ENCODE results near the gene ARFGEF3.
"Not testable (repeated sequence)": the region's sequence is repeated elsewhere in the genome, so short reads cannot be mapped to it uniquely, and the experiment has no call there.

The ARFGEF3 gene

DNA sequence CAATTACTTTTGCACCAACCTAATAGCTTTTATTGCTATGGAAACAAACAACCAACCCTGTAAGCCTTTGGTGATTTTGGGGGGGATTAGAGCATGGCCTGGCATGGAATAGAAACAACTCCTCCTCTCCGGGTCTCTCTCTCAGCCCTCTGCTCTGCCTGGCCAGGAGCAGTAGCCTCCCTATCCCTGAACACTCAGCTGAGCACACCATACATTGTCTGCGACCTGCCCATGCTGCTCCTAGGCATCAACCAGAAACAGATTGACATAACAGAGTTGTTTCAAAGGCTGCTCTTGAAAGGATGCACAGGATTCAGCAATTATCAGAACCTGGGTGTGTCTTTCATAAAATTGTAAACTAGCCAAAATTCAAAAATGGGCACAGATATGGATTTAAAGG, 186.1 kb downstream of the ARFGEF3 start:
- no peak for DNase-seq (ENCODE audit: low spot score)

DNA sequence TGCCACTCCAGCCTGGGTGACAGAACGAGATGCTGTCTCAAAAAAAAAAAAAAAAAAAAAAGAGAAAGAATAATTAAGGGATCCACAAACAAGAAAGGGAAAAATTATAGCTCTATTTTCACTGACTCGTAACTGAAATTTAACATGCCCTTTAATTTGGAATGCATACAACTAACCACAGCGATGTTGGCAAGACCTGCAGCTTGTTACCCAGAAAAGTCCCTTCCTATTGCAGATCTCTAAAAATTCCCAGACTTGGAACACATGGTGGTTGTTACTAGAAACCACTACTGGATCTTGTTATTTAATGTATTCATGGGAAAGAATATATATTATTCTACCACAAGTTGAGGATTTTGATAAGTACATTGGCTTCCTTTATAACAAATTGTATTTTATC, 188.2 kb downstream of the ARFGEF3 start:
- no peak for DNase-seq (ENCODE audit: low spot score)

DNA sequence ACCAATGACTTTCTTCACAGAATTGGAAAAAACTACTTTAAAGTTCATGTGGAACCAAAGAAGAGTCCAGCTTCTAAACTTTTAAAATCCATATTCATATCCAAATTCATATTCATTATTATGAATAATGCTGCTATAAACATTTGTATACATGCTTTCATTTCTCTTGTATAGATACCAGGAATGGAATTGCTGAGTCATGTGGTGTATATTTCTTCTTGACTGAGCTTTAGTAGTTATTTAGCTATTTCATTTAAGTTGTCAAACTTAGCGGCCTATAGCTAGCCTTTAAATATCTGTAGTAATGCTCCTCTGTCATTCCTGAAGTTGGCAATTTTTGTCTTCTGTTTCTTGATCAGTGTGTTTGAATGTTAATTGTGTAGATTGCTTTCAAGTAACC, 196.2 kb downstream of the ARFGEF3 start:
- no peak for DNase-seq (ENCODE audit: low spot score)

DNA sequence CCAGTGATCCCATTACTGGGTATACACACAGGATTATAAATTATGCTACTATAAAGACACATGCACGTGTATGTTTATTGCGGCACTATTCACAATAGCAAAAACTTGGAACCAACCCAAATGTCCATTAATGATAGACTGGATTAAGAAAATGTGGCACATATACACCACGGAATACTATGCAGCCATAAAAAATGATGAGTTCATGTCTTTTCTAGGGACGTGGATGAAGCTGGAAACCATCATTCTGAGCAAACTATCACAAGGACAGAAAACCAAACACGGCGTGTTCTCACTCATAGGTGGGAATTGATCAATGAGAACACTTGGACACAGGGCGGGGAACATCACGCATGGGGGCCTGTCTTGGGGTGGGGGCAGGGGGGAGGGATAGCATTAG, 206.9 kb downstream of the ARFGEF3 start:
- not testable (repeated sequence) for DNase-seq (ENCODE audit: low spot score)

DNA sequence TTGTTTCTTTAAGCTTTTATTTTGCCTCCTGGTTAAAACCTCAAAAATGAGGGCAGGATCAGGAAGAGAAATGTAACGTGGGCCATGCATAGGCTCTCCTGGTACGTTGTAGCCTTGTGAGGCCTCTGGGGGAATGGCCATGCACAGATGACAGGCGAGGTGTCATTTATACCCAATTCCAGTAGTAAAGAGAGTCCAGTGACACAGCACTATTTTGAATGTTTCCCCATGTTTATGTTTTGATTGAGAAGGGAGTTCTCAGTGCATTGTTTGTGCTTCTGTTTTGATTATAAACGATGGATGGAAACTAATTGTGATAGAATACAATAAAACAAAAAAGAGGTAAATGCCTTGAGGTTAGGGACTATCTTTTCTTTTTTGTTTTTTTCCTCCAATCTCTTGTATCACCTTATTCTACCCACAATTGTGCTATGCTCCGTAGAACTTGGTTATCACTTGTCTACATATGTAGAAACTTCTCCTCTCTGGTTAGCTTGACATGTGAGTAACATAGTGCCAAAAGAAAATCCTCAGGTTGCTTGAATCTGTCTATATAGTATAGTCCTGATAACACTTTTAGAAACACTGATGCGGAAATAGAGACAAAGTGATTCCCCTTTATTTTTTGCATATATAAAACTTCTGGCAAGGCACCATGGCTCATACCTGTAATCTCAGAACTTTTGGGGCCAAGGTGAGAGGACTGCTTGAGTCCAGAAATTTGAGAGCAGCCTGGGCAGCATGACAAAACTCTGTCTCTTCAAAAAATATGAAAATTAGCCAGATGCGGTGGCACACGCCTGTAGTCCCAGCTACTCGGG, 209.1 kb downstream of the ARFGEF3 start:
- DNase-seq (ENCODE audit: low spot score): no peak

DNA sequence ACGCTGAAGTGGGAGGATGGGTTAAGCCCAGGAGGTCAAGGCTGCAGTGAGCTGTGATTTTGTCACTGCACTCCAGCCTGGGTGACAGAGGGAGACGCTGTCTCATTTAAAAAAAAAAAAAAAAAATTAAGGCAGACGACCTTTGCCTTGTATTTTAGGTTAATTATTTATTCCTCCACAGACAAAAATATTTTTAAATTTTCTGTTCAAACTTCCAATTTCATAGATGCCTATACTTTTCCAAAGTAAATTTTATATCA, 209.6 kb downstream of the ARFGEF3 start:
- DNase-seq (ENCODE audit: low spot score): no peak

DNA sequence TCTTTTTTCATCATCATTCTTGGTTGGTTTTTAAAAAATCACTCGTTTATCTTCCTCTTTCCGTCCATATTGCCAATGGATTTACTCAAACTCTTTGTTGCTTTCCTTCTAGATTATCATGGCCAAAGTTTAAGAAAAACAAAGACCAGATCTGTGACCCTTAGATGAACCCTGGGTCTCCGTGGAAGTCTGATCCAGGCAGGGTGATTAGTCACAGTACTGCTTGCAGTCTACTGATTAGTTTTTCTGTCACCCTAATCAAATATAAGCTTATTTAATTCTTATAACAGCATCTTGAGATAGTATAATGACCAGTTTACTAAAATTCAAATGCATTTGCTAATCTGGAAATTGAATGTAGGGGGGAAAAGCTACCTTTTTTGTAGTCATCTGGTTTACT, 210.0 kb downstream of the ARFGEF3 start:
- DNase-seq (ENCODE audit: low spot score): no peak

DNA sequence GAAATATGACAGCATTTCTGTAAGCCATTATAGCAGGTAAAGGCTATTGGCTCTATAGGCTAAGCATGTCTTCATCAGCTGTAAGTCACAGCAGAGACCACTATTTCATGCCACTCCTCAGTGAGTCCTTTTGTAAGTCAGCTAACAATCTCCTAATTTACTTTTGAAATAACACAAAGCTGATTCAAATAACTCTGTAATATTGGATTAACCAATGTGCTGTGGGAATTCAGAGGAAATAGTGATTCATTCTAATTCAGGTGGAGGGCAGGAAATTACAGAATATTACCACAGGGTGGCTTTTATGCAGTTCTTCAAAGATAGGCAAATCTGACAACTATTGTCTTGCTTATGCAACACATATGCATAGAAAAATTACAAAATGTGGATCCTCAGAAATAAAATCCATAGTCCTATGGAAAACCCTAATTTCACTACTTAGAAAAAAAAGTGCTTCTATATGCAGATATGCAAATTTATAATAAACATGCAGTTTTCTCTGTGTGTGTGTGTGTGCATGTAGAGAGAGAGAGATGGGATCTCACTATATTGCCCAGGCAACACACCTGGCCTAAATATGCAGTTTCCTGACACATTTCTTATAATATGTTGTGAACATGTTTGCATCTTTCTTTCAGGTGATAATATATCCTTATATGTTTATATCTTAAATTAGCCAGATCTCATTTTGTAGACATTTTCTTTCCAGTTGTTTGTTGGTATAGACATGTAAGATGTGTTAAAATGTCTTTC, 211.1 kb downstream of the ARFGEF3 start:
- no peak for DNase-seq (ENCODE audit: low spot score)

DNA sequence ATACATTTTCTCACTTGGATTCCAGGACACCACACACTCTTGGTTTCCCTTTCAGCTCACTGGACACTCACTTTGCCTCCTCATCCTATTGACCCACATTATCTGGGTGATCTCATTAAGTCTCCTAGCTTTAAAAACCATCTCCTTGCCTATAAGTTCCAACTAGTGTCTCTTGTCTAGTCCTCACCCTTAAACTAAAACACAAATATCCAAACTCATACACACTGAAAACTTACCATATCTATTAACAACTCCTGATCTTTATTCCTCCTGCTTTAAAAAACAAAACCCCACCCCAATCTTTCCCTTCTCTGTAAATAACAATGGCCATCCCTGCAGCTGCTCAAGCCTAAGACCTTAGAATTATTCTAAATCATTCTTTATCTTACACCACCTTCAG, 212.5 kb downstream of the ARFGEF3 start:
- DNase-seq (ENCODE audit: low spot score): no peak

DNA sequence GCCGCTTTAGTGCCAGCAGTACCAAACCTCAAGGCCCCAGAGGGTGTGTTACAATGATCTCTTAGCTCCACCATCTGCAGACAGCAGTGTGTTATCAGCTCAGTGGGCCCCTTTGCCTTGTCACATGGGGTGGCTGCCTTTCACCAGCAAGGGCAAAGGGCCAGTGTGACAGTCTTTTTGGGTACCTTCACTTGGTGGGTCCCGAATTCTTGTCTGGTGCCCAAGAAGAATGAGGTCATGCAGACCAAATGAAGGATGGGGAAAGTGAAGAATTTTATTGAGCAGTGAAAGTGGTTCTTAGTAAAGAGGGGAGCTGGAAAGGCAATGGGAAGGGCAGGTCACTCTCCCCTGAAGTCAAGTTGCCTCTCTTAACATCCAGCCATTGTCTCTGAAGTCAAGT, 213.1 kb downstream of the ARFGEF3 start:
- DNase-seq (ENCODE audit: low spot score): no peak

DNA sequence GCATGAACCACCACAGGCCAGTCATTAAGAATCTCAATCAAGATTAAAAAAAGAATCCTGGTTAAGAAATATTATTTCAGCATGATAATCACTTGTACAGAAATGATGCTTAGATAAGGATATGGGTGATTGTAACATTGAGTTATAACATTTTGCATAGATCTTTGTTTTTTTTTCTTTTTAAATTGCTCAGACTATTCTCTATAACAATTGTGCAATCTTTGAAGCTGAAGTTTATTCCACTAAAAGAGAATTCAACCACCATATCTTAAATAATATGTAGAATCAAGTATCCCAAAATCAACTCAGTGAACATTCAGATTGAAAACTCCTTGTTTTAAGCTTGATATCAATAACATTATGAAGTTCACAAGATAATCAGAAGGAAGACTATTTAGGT, 215.3 kb downstream of the ARFGEF3 start:
- DNase-seq (ENCODE audit: low spot score): no peak

DNA sequence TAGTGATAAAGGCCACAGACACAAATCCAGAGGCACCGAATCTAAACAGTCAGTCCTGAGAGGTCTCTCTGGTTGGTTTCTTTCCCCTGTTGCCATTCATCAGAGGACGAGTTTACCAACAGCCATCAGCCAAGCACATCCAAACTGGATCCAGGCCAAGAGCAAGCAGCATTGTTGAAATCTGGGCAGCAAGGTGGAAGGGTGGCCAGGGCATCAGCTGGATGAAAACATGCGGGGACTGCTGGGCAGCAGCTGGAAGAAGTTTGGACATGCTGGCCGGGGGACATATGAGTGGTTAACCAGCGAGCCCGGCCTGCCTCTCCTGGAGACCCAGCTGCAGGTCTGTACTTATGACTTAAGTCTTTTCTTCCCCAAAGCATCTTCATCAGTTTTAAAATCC, 216.1 kb downstream of the ARFGEF3 start, which contains the start of gene SMIM28:
Gene SMIM28 (plus strand): TSS at position 62 of the 400 bp plus-strand sequence. CDS start 168 bp downstream, at position 230.
- no peak for DNase-seq (ENCODE audit: low spot score)

DNA sequence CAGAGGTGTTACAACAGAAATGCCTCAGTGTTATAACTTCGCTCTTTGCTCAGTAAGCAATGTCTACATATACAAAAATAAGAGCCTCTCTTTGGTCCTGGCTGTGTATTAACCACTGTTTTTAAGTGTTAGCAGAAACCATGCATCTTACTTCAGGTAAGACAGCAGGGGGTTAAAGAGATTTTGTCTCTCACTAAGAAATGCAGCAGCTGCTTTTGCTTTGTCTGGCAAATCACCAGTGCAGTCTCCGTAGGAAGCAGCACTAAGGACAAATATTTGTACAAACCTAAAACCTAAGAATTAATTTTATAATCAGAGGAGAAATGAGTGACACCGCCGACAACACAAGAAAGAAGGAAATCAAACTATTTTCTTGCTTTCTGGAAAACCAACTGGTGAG, 216.7 kb downstream of the ARFGEF3 start:
- no peak for DNase-seq (ENCODE audit: low spot score)

DNA sequence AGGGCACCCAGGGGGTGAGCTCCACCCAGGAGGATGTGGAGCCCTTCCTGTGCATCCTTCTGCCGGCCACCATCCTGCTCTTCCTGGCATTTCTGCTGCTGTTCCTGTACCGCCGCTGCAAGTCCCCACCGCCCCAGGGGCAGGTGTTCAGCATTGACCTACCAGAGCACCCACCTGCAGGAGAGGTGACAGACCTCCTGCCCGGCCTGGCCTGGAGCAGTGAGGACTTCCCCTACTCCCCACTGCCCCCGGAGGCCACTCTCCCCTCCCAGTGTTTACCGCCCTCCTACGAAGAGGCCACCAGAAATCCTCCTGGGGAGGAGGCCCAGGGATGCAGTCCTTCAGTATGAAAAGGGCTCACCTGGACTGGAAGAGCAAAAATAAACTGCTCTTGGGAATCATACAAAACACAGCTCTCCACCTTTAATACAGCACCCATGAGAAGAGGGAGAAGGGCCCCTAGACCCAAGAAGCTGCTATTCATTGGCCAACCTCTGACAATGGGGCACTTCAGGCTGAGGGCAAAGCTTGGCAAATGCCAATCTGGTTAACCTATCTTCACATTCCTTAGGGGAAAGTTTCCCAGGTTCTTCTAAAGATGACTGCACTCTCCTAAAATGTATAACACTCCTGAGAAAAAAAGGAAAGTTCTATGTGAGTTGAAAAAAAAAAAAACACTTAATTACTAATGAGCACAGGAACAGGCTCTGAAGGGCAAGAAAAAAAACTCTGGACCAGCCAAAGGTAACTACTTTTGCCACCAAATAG, 220.9 kb downstream of the ARFGEF3 start:
- no peak for DNase-seq (ENCODE audit: low spot score)

DNA sequence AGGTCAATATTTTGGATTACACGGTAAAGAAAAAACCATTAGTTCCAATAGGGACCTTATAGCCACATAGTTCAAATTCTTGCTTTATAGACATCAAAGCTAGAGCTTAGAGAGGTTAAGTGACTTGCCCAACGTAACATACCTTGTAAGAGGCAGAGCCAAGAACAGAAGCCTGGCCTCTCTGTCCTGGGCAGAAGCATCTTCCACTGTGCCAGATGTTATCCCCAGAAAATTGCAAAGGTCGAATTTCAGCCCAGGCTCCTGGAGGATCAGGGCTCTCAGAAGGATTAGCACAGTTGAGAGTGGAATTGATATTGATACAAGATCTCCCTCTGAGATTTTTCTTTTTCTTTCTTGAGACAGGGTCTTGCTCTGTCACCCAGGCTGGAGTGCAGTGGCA, 222.0 kb downstream of the ARFGEF3 start:
- DNase-seq (ENCODE audit: low spot score): no peak

DNA sequence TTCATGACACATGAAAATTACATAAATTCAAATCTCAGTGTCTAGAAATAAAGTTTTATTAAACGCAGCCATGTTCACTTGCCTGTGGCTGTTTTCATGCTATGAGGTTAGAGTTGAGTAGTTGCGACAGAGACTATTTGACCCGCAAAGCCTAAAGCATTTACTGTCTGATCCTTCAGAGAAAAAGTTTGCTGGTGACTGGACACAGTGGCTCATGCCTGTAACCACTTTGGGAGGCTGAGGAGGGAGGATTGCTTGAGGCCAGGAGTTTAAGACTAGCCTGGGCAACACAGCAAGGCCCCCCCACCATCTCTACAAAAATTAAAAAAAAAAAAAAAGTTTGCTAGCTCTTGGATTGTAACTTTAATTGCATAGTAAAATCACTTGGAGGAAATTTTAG, 225.2 kb downstream of the ARFGEF3 start:
- DNase-seq (ENCODE audit: low spot score): no peak

DNA sequence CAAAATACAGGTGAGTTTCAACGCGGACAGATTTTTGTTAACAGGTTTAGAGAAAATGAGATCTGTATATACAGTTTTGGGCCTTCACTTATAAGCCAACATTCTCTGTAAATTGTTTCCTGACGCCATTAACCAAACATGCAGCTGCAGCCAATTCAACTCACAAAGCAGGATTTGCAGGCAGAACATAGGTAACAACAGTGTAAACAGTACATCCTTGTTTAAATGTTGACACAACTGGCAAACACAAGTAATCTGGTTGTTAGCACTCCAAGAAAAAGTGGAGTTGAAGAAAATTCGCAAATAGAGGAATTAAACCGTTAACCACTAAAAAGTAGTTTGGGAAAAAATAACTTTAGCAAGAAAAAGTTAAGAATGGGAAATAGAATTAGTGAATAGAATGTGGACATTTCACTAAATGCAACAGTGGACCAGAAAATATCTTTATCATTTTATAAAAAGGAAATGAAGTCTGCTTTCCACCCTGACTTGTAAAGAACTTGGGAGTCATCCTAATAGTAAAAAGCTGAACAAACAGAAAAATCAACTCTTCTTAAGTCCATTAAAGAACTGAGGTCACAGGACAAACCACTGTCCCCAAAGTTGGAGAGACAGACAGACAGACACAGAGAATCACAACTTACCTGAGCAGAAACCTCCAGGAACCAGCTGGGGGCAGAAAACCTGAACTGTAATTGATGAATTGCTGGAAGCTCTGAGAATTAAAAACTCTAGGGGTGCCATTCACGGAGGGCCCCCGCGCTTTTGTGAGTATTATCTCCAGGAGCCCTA, 226.0 kb downstream of the ARFGEF3 start:
- no peak for DNase-seq (ENCODE audit: low spot score)

DNA sequence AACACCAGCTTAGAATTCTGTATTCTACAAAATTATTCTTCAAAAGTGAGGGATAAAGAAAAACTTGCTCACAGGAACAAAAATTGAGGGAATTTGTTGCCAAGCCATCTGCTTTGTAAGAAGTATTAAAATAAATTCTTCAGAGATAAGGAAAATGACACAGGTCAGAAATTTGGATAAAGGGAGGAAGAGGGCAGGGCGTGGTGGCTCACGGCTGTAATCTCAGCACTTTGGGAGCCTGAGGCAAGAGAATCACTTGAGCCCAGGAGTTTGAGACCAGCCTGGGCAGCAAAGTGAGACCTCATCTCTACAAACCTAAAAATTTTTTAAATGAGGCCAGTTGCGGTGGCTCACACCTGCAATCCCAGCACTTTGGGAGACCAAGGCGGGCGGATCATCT, 227.8 kb downstream of the ARFGEF3 start:
- no peak for DNase-seq (ENCODE audit: low spot score)
